ENCODE measurements around the gene SLC25A34.

SLC25A34 gene

DNA sequence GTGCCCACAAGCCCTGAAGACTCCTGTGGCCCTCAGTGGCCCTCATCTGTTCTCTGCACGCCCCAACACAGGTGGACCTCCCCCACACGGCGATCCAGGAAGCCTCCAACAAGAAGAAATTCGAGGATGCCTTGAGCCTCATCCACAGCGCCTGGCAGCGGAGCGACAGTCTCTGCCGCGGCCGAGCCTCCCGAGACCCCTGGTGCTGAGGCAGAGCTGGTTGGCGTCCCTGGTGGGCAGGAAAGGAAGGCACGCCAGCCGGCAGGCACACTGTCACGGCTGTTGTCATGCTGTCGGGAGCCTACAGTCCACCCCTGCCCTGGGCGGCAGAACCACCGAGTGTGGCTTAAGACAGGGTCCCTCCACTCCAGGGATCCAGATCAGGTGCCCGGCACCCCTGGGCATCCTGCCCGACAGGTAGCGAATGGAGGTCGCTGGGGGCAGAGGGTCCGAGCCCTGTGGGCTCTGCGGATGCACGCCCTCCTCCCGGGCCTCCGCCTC lies 2.3 kb upstream of the SLC25A34 start:
- DNase-seq = no peak

DNA sequence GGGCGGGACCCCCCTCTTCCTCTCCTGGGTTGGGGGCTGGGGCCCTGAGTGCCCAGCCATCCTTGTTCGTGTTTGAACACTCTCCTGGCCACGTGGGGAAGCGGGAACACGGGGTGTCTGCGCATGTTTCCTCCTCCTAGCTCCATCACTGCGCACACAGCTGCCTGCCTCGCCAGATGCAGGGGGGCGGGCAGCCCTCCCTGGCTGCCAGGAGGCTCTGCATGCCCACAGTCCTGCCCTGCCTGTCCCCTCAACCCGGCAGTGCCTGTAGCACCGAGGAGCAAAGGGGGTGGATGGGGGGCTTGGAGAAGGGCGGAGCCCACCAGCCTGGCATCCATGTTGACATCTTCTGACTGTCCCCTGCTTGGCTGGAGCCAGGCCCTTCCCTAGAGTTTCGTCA lies 1.8 kb upstream of the SLC25A34 start:
- no peak for DNase-seq

DNA sequence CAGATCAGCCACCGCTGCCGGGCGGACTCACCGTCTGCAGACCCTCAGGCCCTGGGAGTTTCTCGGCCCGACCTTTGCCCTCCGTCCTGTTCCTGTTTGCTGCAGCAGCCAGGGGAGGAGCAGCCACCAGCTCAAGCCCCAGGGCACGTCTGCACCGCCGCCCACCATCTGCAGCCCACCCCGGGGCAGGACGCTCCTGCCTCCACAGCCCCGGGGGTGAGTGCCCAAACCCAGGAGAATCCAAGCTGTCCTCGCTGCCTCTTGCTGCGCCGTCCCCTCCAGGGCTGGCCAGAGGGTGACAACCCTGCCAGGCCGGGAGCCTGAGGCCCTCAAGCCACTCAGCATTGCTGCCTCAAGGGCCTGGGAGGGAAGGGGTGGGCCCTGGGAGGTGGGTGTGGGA lies 1.2 kb upstream of the SLC25A34 start:
- DNase-seq = no peak

DNA sequence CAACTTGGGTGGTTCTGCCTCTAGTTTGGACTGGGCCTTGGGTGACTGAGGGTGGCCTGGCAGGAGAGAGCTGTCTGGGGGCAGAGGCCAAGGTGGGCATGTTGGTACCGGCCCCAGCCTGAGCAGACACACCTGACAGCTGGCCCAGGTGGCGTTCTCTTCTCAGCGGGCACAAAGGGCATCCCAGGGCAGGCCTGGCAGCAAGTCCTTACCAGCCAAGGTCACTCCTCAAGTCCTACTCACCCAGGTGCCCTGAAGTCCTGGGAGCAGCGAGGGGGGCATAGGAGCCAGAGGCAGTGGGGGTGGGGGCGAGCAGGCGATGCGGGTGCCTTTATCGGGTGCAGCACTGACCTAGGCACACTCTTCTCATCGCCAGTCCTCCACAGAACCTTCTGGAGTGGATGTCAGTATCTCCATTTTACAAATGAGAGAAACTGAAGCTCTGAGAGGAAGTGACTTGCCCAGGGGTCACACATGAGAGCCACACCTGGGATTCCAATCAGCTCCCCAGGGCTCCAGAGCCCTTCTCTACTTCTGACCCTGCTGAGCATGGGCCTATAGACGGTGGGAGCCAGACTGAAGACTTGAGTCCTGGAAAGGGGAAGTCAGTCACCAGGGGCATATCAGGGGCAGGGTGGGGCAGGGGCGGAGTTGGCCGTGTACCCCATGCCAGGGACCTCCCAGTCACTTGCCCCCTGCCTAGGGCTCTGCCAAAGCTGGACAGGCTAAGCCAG lies 587 bp upstream of the SLC25A34 start:
- no peak for DNase-seq

DNA sequence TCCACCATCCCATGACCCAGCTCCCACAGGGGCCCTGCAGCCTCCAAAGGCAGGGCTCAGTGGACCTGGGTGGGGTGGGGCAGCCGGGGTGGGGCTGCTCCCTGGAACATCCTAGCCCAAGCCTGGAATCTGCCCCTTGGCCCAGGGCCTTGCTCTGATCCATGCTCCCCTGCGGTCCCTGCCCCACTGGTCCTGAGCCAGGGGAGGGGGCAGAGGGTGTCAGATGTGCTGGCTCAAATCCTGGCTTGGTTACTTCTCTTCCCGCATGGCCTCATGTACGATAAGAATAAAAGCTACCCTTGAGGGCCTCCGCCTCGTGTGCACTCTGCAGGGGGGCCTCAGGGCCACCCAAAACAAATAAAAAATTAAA lies 819 bp downstream of the SLC25A34 start:
- DNase-seq = no peak

DNA sequence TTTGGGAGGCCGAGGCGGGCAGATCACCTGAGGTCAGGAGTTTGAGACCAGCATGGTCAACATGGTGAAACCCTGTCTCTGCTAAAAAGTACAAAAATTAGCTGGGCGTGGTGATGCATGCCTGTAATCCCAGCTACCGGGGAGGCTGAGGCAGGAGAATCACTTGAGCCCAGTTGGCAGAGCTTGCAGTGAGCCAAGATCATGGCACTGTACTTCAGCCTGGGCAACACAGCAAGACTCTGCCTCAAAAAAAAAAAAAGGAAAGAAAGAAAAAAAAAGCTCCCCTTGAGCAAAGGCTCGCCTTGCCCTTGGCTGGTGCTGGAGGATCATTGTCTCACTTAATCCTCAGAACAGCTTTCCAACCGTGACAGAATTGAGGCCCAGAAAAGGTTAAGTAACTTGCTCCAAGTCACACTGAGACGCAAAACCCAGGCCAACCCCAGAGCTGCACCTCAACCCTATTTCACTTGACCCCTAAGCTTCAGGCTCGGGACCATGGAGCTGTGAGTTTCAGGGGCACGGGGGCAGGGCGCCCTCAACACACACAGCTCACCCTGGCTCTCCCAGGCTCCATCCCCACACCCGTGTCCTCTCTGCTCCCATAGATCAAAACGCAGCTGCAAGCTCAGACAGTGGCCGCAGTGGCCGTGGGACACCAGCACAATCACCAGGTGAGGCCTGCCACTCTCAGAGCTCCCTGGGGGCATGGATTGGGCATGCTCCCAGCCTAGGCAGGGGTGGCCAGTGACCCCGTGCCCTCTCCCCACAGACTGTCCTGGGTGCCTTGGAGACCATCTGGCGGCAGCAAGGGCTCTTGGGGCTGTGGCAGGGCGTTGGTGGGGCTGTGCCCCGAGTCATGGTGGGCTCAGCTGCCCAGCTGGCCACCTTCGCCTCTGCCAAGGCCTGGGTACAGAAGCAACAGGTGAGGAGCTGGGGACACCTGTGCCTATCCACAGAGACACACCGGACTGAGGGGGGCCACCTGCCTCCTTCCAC lies 1.6 kb downstream of the SLC25A34 start:
- peak; percentile 70 for DNase-seq

DNA sequence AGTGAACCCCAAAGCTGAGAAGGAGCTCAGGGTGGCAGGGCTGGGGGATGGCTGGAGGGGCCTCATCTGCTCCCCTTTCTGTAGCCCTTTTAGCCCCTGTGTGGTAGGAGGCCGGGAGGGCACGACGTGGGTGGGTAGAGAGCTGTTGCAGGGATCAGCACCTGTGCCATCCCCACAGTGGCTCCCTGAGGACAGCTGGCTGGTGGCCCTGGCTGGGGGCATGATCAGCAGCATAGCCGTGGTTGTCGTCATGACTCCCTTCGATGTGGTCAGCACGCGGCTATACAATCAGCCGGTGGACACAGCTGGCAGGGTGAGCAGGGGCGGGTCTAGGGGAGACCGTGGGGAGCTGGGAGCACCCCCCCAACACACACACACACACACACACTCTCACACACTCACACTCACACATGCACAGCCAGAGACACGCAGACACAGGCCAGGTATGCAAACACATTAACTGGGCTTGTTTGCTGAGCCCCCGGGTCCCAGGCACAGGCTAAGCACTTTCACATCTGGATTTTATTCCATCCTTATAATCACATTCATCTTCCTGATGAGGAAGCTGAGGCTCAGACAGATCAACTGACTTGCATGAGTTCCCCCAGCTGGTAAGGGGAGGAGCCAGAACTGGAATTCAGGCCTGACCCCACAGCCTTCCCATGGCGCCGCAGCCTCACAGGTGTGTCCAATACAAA lies 2.5 kb downstream of the SLC25A34 start:
- peak; percentile 30 for DNase-seq

DNA sequence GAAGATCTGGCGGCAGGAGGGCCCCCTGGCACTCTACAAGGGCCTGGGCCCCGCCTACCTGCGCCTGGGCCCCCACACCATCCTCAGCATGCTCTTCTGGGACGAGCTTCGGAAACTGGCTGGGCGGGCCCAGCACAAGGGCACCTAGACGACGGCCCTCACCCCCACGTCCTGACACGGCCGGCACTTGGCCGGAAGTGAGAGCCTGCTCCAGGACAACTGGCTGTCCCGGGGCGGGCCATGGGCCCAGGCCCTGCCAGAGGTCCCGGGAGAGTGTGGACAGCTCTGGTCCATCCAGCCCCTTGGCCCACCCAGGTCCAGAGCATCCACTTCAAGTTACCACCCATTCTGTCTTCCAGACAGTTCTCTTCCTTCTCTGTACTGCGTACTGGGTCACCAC lies 3.2 kb downstream of the SLC25A34 start:
- no peak for DNase-seq

DNA sequence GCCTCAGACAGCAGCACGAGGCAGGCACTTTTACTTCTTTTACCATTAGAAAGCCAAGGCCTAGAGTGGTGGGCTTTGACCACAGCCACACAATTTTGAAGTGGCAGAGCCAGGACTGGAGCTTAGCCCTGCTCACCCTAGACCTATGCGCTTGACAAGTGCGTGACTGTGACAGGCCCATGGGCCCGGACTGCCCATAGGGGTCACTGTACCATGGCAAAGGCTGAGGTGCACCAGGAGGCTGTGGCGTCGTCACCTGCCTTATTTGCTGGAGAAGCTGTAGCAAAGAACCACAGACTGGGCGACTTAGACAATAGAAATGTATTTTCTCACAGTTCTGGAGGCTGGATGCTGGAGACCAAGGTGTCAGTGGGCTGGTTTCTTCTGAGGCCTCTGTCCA lies 3.7 kb downstream of the SLC25A34 start:
- DNase-seq = peak; percentile 37

DNA sequence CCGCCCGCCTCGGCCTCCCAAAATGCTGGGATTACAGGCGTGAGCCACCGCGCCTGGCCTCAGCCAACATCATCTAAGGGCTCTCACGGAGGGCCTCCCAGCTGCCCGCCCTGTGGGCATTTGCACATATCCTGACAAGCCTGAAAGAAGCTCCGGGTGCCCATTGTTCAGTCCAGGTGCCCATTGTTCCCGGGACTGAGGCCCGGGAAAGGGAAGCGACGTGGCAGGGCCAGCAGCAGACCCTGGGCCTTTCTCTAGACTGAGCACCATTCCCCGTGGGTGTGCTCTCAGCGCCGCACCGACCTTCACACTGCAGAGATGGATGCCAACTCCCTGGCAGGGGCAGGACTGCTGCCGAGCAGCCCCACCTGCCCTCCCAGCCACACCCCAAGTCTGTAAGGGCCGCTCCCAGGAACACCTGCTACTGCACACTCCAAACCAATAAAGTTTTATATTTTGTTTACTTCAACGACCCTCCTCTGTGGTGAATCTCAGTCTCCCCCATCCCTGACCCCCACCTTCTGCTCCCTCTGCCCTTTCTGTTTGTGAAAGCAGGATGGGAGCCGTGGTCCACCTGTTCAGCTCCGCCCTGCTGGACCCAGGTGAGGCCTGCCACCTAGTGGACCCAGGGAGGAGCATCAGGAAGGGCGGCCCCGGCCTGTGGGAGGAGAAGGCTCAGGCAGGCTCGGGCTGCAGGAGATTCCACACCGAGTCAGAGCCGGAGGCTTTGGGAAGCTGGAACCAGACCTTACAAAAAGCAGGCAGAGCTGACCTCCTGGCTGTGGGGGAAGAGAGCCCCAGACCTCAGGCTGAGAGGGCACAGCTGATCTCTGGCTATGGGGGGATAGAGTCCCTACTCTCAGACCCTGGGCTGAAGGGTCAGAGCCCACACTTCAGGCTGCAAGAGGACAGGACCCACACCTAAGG lies 5.1 kb downstream of the SLC25A34 start:
- DNase-seq = peak; percentile 89

DNA sequence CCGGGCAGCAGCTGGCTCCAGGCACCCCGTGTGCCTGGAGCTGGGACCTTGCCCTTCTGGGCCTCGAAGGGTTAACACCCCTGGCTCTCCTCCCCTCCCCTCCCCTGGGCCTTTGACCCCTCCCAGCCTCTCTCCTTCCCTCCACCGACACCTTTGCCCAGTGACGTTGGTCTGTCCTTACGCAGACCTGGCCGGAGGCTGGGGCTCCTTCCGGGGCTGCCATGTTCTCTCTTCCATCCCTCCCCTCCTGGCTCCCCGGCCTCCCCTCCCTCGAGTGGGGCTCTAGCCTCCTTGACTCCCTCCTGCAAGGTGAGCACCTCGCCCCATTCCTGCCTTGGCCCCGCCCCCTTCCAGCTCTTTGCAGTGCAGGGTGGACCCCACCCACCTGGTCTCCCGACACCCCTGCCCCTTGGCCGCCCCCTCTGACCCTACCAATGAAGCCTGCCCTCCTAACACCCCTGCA lies 6.3 kb downstream of the SLC25A34 start, which contains the start of gene TMEM82:
TMEM82 (plus strand) TSS at position 161 of the 463 bp plus-strand sequence; CDS start at position 222, 61 bp downstream.
- DNase-seq = no peak

DNA sequence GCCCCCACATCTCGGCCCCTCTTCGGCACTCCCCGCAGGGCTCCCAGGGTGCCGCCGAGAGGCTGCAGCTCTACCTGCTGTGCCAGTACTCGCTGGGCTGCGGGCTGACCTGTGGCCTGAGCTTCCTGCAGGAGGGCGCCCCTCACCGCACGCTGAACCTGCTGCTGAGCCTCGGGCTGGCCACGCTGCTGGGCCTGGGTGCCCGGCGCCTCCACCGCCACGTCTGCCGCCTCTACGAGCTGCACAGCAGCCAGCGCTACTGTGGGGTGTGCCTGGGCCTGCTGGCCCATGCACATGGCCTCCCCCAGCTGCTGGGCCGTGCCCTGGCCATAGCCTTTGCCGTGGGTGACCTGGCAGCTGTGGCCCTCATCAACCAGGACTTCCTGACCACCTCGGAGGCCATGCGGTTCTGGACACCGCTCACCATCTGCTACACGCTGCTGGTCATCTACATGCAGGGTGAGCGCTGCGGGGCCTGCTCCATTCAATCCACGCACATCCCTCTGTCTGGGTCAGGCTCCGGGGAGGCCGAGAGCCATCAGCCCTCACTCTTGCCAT lies 8.1 kb downstream of the SLC25A34 start:
- no peak for DNase-seq

DNA sequence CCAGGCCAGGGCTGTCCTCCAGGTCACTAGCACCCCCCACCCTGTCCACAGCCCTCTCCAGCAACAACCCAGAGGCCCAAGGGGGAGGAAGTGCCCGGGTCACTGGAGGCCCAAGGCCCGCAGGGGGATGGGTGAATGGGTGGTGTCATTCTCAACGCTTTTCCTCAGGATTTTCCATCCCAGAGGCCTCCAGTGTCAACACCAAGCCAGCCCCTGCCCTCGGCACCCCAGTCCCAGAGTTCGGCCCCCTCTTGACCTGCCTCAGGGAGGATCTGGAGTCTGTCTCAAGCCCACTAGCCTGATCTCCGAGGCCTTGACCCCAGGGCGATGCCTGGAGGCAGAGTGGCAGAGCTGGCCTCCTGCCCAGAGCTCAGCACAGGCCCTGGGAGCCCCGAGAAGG lies 11.3 kb downstream of the SLC25A34 start:
- no peak for DNase-seq

DNA sequence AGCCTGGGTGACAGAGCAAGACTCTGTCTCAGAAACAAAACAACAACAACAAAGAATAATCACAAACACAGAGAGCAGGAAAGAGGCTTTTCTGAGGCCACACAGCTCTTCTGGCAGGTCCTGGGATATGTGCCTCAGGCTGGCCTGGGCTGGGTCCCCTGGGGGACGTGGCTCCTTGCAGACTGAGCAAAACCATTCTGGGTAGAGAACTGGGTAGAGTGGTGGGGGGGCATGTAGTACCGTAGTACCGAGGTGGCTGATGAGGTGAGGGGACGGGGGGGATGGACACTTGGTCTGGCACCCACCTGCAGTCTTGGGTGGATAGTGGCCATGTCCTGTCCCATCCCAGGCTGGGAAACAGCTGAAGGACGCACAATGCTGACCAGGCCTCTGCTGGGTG lies 12.2 kb downstream of the SLC25A34 start:
- DNase-seq = no peak

DNA sequence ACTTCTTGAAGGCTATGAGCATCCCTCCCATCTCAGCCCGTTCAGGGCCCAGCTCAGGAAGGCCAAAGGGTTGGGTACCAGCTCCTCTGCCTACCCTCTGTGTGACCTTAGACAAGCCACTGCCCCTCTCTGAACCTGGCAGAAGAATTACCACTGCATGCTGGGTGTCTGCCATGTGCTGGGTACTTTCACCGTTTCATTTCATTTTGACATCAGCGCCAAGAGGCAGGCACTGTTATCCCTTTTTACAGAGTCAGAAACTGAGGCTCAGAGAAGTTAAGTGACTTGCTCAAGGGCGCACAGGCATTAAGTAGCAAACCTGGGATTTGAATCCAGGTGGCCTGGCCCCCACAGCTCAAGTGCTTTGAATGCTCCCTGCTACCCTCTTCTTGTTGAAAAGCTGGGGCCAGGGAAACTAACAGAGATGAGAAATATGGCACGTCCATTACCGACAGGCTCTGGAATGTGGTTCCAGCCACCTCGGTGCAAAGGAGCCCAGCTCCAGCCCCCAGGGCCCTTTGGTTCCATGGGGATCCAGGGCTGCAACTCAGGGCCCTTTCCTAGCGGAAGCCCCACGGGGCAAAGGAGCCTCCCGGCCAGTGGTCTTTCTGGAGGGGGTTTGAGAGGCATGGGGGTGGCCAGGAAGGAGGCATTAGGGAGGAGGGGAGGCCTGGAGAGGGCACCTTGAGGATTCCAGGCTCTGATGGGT lies 12.8 kb downstream of the SLC25A34 start:
- no peak for DNase-seq

DNA sequence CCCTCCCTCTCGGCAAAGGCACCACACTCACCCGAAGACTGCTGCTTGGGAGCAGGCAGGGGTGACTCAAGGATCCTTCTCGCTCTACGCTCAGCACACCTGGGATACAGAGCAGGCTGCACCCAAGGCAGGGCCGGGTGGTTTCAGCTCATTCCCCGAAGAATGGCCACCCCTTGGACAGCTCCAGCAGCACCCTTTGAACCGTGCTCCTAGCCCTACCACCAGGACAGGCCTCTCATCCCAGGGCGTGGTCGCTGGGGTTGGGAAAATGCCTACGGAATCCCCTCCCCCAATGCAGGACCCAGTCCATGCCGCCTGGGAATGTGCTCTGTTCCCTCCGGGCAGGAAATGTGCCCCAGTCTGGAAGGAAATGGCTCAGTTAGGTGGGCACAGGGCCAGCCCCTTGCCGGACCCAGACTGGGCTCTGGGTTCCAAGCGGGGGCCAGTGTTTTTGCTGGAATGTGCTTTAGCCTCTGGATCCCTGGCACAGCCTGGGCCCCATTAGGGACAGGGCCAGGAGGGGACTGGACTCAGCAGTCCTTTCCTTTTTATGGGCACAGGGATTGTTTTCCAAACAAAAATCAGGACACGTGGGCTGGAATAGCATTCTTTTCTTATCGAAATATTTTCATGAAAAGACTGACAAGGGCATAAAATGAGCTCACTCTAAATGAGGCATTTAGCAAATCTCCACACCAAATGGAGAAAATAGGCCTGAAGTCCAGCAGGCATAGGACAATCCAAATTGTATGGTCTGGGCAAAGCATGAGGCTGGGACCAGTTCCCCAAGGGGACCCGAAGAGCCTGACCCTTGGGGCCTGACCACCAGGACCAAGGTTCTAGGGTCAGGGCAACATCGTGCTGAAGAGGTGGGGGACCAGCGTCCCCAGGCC lies 13.6 kb downstream of the SLC25A34 start:
- no peak for DNase-seq

DNA sequence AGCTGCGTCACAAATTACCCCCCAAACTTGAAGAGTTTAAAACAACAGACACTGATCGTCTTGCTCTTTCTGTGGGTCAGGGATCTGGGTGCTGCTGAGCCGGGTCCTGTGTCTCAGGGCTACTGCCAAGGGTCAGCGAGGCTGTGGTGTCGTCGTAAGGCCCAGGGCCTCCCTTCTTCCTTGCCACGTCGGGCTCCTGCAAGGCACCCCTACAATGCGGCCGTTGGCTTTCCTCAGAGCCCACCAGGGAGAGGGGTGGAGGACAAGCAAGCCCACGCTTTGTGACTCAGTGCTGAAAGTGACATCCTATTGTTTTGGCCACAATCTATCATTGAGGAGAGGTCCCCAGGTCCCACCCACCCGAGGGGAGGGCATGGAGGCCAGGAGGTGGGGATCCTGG lies 14.9 kb downstream of the SLC25A34 start:
- DNase-seq = no peak

DNA sequence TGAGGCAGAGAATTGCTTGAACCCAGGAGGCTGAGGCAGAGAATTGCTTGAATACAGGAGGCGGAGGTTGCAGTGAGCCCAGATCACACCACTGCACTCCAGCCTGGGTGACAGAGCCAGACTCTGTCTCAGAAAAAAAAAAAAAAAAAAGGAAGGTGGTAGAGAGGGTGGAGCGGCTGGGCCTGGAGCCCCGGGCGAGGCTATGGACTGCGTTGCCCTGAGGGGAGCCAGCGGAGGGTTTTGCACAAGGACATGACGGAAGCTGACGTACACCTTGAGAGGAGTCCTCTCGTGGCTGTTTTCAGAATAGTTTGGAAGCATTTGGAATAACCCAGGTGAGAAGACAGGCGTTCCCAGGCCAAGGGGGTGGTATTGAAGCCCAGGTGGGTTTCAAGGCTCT lies 15.7 kb downstream of the SLC25A34 start:
- no peak for DNase-seq

DNA sequence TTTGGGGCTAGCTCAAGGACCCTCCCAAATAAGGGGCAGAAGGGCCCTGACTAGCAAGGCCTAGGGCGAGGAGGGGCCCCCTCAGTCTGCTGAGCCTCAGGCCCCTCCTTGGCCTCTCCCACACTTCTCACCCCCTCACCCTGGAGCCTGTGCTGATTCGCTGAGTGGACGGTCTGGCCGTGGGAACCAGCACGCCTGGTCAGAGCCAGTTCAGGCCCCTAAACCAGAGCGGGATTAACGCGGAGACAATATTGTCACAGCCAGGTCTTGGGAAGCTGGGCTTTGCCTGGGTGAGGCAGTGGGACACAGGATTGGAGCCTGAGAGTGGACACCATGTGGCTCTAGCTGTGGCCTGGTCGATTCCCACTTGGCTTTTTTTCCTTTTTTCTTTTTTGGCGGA lies 17.7 kb downstream of the SLC25A34 start:
- no peak for DNase-seq

Measured in NCI-H82 (cell line).